ENCODE data around the gene POLR1A. TPM values are rescaled to one million over a fixed set of nuclear protein-coding genes. Genes with fewer than 3 reads are reported as not detected.

Gene POLR1A
- total and polyA plus RNA-seq, 4 donors: 5.5 to 39.1 (median 9.7) TPM

- no peak overlapping the region for H3K4me3 ChIP-seq
- no peaks in the 10 kb centered on the region for H3K9me3 ChIP-seq (ENCODE audit: control insufficient read depth in 4 of 4, insufficient read depth in 3 of 4, low read length in 3 of 4)
- 97 to 98% methylated on average over 14 of the region's 14 CpGs for WGBS, 2 donors
- H3K4me1 ChIP-seq (ENCODE audit: control insufficient read depth in 5 of 5, insufficient read depth in 5 of 5, low read length in 5 of 5): no peaks in the 10 kb centered on the region
- no peak overlapping the region for H3K9ac ChIP-seq (ENCODE audit: insufficient read depth in 1 of 2, low read length in 2 of 2)
- H3K27me3 ChIP-seq (ENCODE audit: control insufficient read depth in 3 of 3, insufficient read depth in 3 of 3, low read length in 2 of 3): no peaks in the 10 kb centered on the region
- no peak overlapping the region for H3K27ac ChIP-seq (ENCODE audit: low read depth in 1 of 2, low read length in 1 of 2)
- ATAC-seq (ENCODE audit: insufficient read depth, low FRiP score) (no peak), DNase-seq (no peak)
- H3K36me3 ChIP-seq (ENCODE audit: control insufficient read depth in 4 of 4, insufficient read depth in 4 of 4, low read length in 4 of 4): peaks cover 12 to 67% (median 46%) of the 10 kb centered on the region in 4 donors
- TF ChIP-seq CTCF (IDR thresholded peaks at IDR 0.05; ENCODE audit: control extremely low read depth, extremely low read depth): no peak
Measured at GRCh38 chr2:86029873-86030272, 75.8 kb downstream of the POLR1A start.

GRCh38 chr2:86028766-86029381 lies 76.8 kb downstream of the POLR1A start:
- DNase-seq: peak in 2 of 3 donors; percentile 34 to 60
- Histone ChIP-seq H3K9me3 (ENCODE audit: control insufficient read depth in 4 of 4, insufficient read depth in 3 of 4, low read length in 3 of 4) (no peaks in the 10 kb centered on the region), H3K4me1 (ENCODE audit: control insufficient read depth in 5 of 5, insufficient read depth in 5 of 5, low read length in 5 of 5) (no peaks in the 10 kb centered on the region), H3K27ac (ENCODE audit: low read depth in 1 of 2, low read length in 1 of 2) (no peak overlapping the region), H3K4me3 (no peak overlapping the region), H3K9ac (ENCODE audit: insufficient read depth in 1 of 2, low read length in 2 of 2) (no peak overlapping the region), H3K36me3 (ENCODE audit: control insufficient read depth in 4 of 4, insufficient read depth in 4 of 4, low read length in 4 of 4) (peaks cover 12 to 64% (median 40%) of the 10 kb centered on the region in 4 donors), H3K27me3 (ENCODE audit: control insufficient read depth in 3 of 3, insufficient read depth in 3 of 3, low read length in 2 of 3) (no peaks in the 10 kb centered on the region)
- WGBS, 2 donors: 76 to 83% methylated on average over 13 of the region's 13 CpGs
- no peak for TF ChIP-seq CTCF (IDR thresholded peaks at IDR 0.05; ENCODE audit: control extremely low read depth, extremely low read depth)
- ATAC-seq (ENCODE audit: insufficient read depth, low FRiP score): no peak

- no peak for ATAC-seq (ENCODE audit: insufficient read depth, low FRiP score)
- Histone ChIP-seq H3K4me1 (ENCODE audit: control insufficient read depth in 5 of 5, insufficient read depth in 5 of 5, low read length in 5 of 5) (no peaks in the 10 kb centered on the region), H3K4me3 (no peak overlapping the region), H3K27me3 (ENCODE audit: control insufficient read depth in 3 of 3, insufficient read depth in 3 of 3, low read length in 2 of 3) (no peaks in the 10 kb centered on the region), H3K36me3 (ENCODE audit: control insufficient read depth in 4 of 4, insufficient read depth in 4 of 4, low read length in 4 of 4) (peaks cover 12 to 58% (median 36%) of the 10 kb centered on the region in 4 donors), H3K27ac (ENCODE audit: low read depth in 1 of 2, low read length in 1 of 2) (no peak overlapping the region), H3K9me3 (ENCODE audit: control insufficient read depth in 4 of 4, insufficient read depth in 3 of 4, low read length in 3 of 4) (no peaks in the 10 kb centered on the region), H3K9ac (ENCODE audit: insufficient read depth in 1 of 2, low read length in 2 of 2) (no peak overlapping the region)
- TF ChIP-seq CTCF (IDR thresholded peaks at IDR 0.05; ENCODE audit: control extremely low read depth, extremely low read depth): no peak
- WGBS, 2 donors: 83 to 86% methylated on average over 33 of the region's 33 CpGs
- no peak for DNase-seq
Measured at GRCh38 chr2:86027922-86028765, 77.5 kb downstream of the POLR1A start.

Measured in lung (tissue), 12 donors.